Neural cell (in vitro differentiated cells): ENCODE measurements around the gene CDH1. TPM values are rescaled to one million over a fixed set of nuclear protein-coding genes. Genes with fewer than 3 reads are reported as not detected.

Experiments used
- H2AFZ ChIP-seq: fragments of 200-600, 300-800 bp; sonication (generic), shearing (Covaris generic); 2 replicates; pipeline ENCODE4 v1.6.0; 2014; ENCODE audit warnings: low read depth, mild to moderate bottlenecking, antibody characterized with exemption, low read length, moderate library complexity
- H3F3A ChIP-seq: fragments of 200-600 bp; shearing (Covaris generic); 2 replicates; pipeline ENCODE4 v1.6.1; 2016; ENCODE audit warnings: mild to moderate bottlenecking, moderate library complexity, mixed read lengths, antibody characterized with exemption, low read length; ENCODE audit not compliant: insufficient read depth, poor library complexity, severe bottlenecking
- H3K27ac ChIP-seq: fragments of 200-600, 300-800 bp; sonication (generic), shearing (Covaris generic); 2 replicates; pipeline ENCODE4 v1.5.1; 2014; ENCODE audit warnings: mild to moderate bottlenecking, low read length, moderate library complexity
- H3K27me3 ChIP-seq: fragments of 300-800, 200-600 bp; sonication (generic), shearing (Covaris generic); 2 replicates; pipeline ENCODE4 v1.6.0; 2014; ENCODE audit warnings: mild to moderate bottlenecking, low read depth, low read length, moderate library complexity; ENCODE audit not compliant: insufficient read depth
- H3K36me3 ChIP-seq: fragments of 300-800, 200-600 bp; sonication (generic), shearing (Covaris generic); 2 replicates; pipeline ENCODE4 v1.5.1; 2014; ENCODE audit warnings: mild to moderate bottlenecking, antibody characterized with exemption, low read length, moderate library complexity; ENCODE audit not compliant: insufficient read depth
- H3K4me2 ChIP-seq: fragments of 300-800, 200-600 bp; sonication (generic), shearing (Covaris generic); 2 replicates; pipeline ENCODE4 v1.6.0; 2014; ENCODE audit warnings: mild to moderate bottlenecking, low read length
- H3K4me3 ChIP-seq: fragments of 300-800, 200-600 bp; sonication (generic), shearing (Covaris generic); 2 replicates; pipeline ENCODE4 v1.5.1; 2014; ENCODE audit warnings: mild to moderate bottlenecking, low read length, moderate library complexity
- H3K79me2 ChIP-seq: fragments of 200-600 bp; shearing (Covaris generic); replicated peaks from 2 replicates; pipeline ENCODE4 v1.6.0; 2014; ENCODE audit warnings: mild to moderate bottlenecking, low read length, moderate library complexity; ENCODE audit not compliant: insufficient read depth
- H3K9ac ChIP-seq: fragments of 300-800, 200-600 bp; sonication (generic), shearing (Covaris generic); 2 replicates; pipeline ENCODE4 v1.6.1; 2016; ENCODE audit warnings: mild to moderate bottlenecking, low read length, mixed read lengths
- H3K9me2 ChIP-seq: fragments of 200-600 bp; shearing (Covaris generic); 2 replicates; pipeline ENCODE4 v1.6.1; 2016; ENCODE audit warnings: mild to moderate bottlenecking, low read length, mixed read lengths; ENCODE audit not compliant: insufficient read depth
- H3K9me3 ChIP-seq: fragments of 200-600, 300-800 bp; sonication (generic), shearing (Covaris generic); 2 replicates; pipeline ENCODE4 v1.6.1; 2016; ENCODE audit warnings: mild to moderate bottlenecking, mixed run types, low read length, moderate library complexity, mixed read lengths
- H4K20me1 ChIP-seq: fragments of 200-600 bp; shearing (Covaris generic); 2 replicates; pipeline ENCODE4 v1.6.1; 2016; ENCODE audit warnings: mild to moderate bottlenecking, mixed run types; ENCODE audit not compliant: insufficient read depth
- CTCF ChIP-seq: fragments of 450-650 bp; IDR thresholded peaks from 2 replicates; pipeline ENCODE4 v1.5.1; 2014; ENCODE audit warnings: antibody characterized with exemption, mild to moderate bottlenecking, moderate library complexity; ENCODE audit not compliant: poor library complexity, severe bottlenecking
- EP300 ChIP-seq: fragments of 450-650 bp; conservative IDR thresholded peaks from 2 replicates; pipeline ENCODE4 v1.6.1; 2014; ENCODE audit warnings: antibody characterized with exemption, mild to moderate bottlenecking, moderate library complexity; ENCODE audit not compliant: poor library complexity, severe bottlenecking
- EZH2 ChIP-seq: fragments of 200-600, 300-800 bp; shearing (Covaris generic), sonication (generic); IDR thresholded peaks from 2 replicates; pipeline ENCODE4 v1.6.1; 2014; ENCODE audit warnings: antibody characterized with exemption, low read length, borderline replicate concordance, mild to moderate bottlenecking; ENCODE audit not compliant: insufficient read depth, poor library complexity, severe bottlenecking
- MXI1 ChIP-seq: fragments of 450-650 bp; conservative IDR thresholded peaks from 2 replicates; pipeline ENCODE4 v1.6.1; 2014; ENCODE audit warnings: antibody characterized with exemption, mild to moderate bottlenecking; ENCODE audit not compliant: poor library complexity, severe bottlenecking
- POLR2AphosphoS5 ChIP-seq: IDR thresholded peaks from 2 replicates; pipeline ENCODE4 v1.6.1; 2012
- RAD21 ChIP-seq: fragments of 450-650 bp; conservative IDR thresholded peaks from 2 replicates; pipeline ENCODE4 v1.6.1; 2014; ENCODE audit warnings: antibody characterized with exemption, mild to moderate bottlenecking, moderate library complexity
- REST ChIP-seq: IDR thresholded peaks from 2 replicates; pipeline ENCODE4 v1.6.1; 2012; ENCODE audit warnings: borderline replicate concordance
- SMC3 ChIP-seq: fragments of 450-650 bp; conservative IDR thresholded peaks from 2 replicates; pipeline ENCODE4 v1.6.1; 2014; ENCODE audit warnings: antibody characterized with exemption, mild to moderate bottlenecking, moderate library complexity; ENCODE audit not compliant: poor library complexity
- TAF1 ChIP-seq: IDR thresholded peaks from 2 replicates; pipeline ENCODE4 v1.6.1; 2012; ENCODE audit warnings: low read depth
- polyA plus RNA-seq: library from polyadenylated mRNA; depleted of rRNA; stranded (reverse); fragments of >200 nt; gene quantifications from 2 replicates; pipeline ENCODE4 v1.2.3, GENCODE V29; 2014

Gene CDH1
- polyA plus RNA-seq, 1 donor from 2014 or later = 1.2 TPM

GRCh38 chr16:68752602-68753001 lies 15.5 kb downstream of the CDH1 start:
- Histone ChIP-seq H3K9ac (no peak overlapping the region), H3K27me3 (no peaks in the 10 kb centered on the region), H3K27ac (no peak overlapping the region)

GRCh38 chr16:68754084-68754792 lies 17.1 kb downstream of the CDH1 start:
- Histone ChIP-seq H3K9me3 (no peaks in the 10 kb centered on the region), H3K27ac (no peak overlapping the region), H3K4me3 (no peak overlapping the region), H3K36me3 (no peaks in the 10 kb centered on the region), H4K20me1 (no peaks in the 10 kb centered on the region), H3K9ac (no peak overlapping the region), H3K27me3 (no peaks in the 10 kb centered on the region), H3F3A (no peaks in the 10 kb centered on the region), H2AFZ (no peak overlapping the region), H3K4me2 (no peak overlapping the region), H3K79me2 (no peaks in the 10 kb centered on the region), H3K9me2 (no peaks in the 10 kb centered on the region)
- no peak for TF ChIP-seq POLR2AphosphoS5
- TF ChIP-seq REST = no peak
- no peak for TF ChIP-seq RAD21

More at GRCh38 chr16:68752602-68753001, 15.5 kb downstream of the CDH1 start:
- H2AFZ ChIP-seq = no peak overlapping the region
- H4K20me1 ChIP-seq = no peaks in the 10 kb centered on the region
- no peak overlapping the region for H3K4me2 ChIP-seq
- H3F3A ChIP-seq = no peaks in the 10 kb centered on the region
- TF ChIP-seq POLR2AphosphoS5 (no peak), EZH2 (no peak), CTCF (no peak), RAD21 (no peak), MXI1 (no peak), SMC3 (no peak), EP300 (no peak), TAF1 (no peak), REST (no peak)
- H3K4me3 ChIP-seq = no peak overlapping the region
- no peaks in the 10 kb centered on the region for H3K79me2 ChIP-seq
- no peaks in the 10 kb centered on the region for H3K9me3 ChIP-seq
- H3K36me3 ChIP-seq = no peaks in the 10 kb centered on the region
- H3K9me2 ChIP-seq = no peaks in the 10 kb centered on the region
